ENCODE results near the gene PARVA. TPM values are rescaled to one million over a fixed set of nuclear protein-coding genes. Genes with fewer than 3 reads are reported as not detected.

The PARVA gene
- total and polyA plus RNA-seq, 2 of the 8 experiments (the other 6 are each of a cell fraction or from before 2014, with no cell fraction given), result 3.1 to 13.5 TPM

DNA sequence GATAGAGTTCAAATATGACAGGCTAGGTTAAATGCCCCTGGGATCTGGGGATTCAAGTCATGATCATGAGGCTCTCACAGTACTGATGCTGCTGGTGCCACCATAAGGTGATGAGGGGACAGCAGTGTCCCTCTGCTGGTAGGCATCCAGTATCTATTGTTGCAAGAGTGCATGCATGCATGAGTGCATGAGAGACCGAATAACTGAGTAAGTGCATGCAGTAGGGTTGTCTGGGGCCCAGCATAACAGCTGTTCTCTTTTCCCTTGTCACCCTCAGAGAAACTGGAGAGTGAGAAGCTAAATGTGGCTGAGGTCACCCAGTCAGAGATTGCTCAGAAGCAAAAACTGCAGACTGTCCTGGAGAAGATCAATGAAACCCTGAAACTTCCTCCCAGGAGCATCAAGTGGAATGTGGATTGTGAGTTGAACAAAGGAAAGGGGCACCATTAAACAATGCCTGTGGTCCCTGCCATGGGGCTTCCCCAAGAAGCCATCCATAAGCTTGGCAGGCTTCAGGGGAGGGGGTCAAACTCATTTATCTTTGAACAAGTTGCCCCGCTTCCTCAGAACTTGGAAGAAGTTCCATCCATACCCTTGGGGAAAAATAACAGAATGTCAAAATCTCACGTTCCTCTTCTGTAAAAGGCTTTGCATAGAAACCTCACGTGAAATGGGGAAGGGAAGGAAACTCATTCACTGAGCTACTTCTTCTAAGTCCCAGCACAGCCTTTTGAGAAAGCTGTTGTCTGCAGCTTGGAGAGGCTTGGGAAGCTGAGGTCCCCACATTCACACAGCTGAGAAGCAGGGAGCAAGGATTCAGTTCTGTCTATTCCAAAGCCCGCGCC is 119.0 kb downstream of the PARVA start:
- Histone ChIP-seq H2AK5ac (ENCODE audit: low read depth, low read length) (no peak overlapping the region), H3K9me3 (ENCODE audit: insufficient read depth in 2 of 2, low read depth in 1 of 2, low read length in 1 of 2) (no peaks in the 10 kb centered on the region), H4K5ac (ENCODE audit: insufficient read length, low read depth, low read length) (no peak overlapping the region), H2BK120ac (replicated peaks; ENCODE audit: low read depth, low read length) (no peak overlapping the region), H4K8ac (ENCODE audit: extremely low read depth, insufficient read depth, low read length) (no peak overlapping the region), H3K27ac (ENCODE audit: low read depth, low read length) (no peak overlapping the region), H3K4me3 (ENCODE audit: extremely low read depth in 1 of 4, insufficient read depth in 2 of 4, low read depth in 3 of 4, low read length in 4 of 4) (no peak overlapping the region), H3K23me2 (ENCODE audit: low read depth, low read length) (no peaks in the 10 kb centered on the region), H4K91ac (replicated peaks; ENCODE audit: insufficient read length, low read length) (no peak overlapping the region), H3K4me1 (replicated peaks in 1 of 4; ENCODE audit: control insufficient read depth in 3 of 4, insufficient read depth in 4 of 4, low read length in 3 of 4) (peaks cover 0 to 9% (median 0%) of the 10 kb centered on the region in 4 experiments; a peak in 1 of 7 replicates), H3K27me3 (replicated peaks in 1 of 4; ENCODE audit: control insufficient read depth in 3 of 4, extremely low read depth in 1 of 4, insufficient read depth in 3 of 4, low read length in 3 of 4) (peaks cover 0 to 6% (median 0%) of the 10 kb centered on the region in 4 experiments; a peak in 1 of 7 replicates), H4K20me1 (replicated peaks in 1 of 2; ENCODE audit: control insufficient read depth in 1 of 2, insufficient read depth in 2 of 2, low read length in 2 of 2) (no peaks in the 10 kb centered on the region), H3K56ac (replicated peaks; ENCODE audit: insufficient read length, low read depth, low read length) (no peak overlapping the region), H2BK12ac (ENCODE audit: low read depth, low read length) (no peak overlapping the region), H3K79me1 (ENCODE audit: low read depth, low read length) (no peaks in the 10 kb centered on the region), H3K18ac (ENCODE audit: extremely low read depth, low read length) (no peak overlapping the region), H3K4me2 (ENCODE audit: insufficient read depth in 1 of 2, low read depth in 2 of 2, low read length in 2 of 2) (no peak overlapping the region), H3K4ac (replicated peaks; ENCODE audit: insufficient read length, low read depth, low read length) (no peak overlapping the region), H3K36me3 (ENCODE audit: control insufficient read depth in 2 of 4, insufficient read depth in 4 of 4, low read length in 3 of 4) (no peaks in the 10 kb centered on the region), H2BK5ac (ENCODE audit: low read depth, low read length) (no peak overlapping the region), H2AFZ (ENCODE audit: low read length) (no peak overlapping the region), H3K23ac (ENCODE audit: insufficient read length) (no peak overlapping the region), H3K79me2 (ENCODE audit: control insufficient read depth in 1 of 2, insufficient read depth in 2 of 2, low read length in 2 of 2) (no peaks in the 10 kb centered on the region), H3K9ac (replicated peaks in 1 of 4; ENCODE audit: extremely low read depth in 1 of 4, low read depth in 3 of 4, low read length in 3 of 4) (no peak overlapping the region), H2BK15ac (ENCODE audit: low read length) (no peak overlapping the region), H2BK20ac (ENCODE audit: low read length) (0 out of 2 replicates have a peak overlapping the region, but pooled peaks have one; percentile 37), H3K14ac (ENCODE audit: insufficient read length) (no peak overlapping the region)
- peak in 1 of 2 experiments; percentile 33 for DNase-seq (ENCODE audit: low read depth in 1 of 2, low spot score in 2 of 2)
- POLR2A ChIA-PET (ENCODE audit: partially characterized antibody), result no interaction called here
- CTCF ChIA-PET (ENCODE audit: partially characterized antibody), result interaction anchor here (0.6 to 7.2 kb wide), 12 partner anchors 8 to 468 kb away, joined by 3 to 60 read pairs (median 4); no protein-coding TSS in a partner anchor
- FAIRE-seq, result no peak
- 88% methylated on average over 6 of the region's 6 CpGs; no CpG with 5 or more reads in 1 of the 2 experiments for WGBS, 2 experiments (ENCODE audit: extremely low coverage in 1 of 2, insufficient coverage in 1 of 2, insufficient read length in 1 of 2, insufficient replicate concordance in 2 of 2, low coverage in 1 of 2, low lambda C conversion rate in 2 of 2, missing lambda C conversion rate in 1 of 2)
- TF ChIP-seq CREB1 (IDR thresholded peaks at IDR 0.05), result no peak
- TF ChIP-seq RFX5 (IDR thresholded peaks at IDR 0.05; ENCODE audit: borderline replicate concordance, low read depth, low read length), result no peak
- TF ChIP-seq, protein P1, sequence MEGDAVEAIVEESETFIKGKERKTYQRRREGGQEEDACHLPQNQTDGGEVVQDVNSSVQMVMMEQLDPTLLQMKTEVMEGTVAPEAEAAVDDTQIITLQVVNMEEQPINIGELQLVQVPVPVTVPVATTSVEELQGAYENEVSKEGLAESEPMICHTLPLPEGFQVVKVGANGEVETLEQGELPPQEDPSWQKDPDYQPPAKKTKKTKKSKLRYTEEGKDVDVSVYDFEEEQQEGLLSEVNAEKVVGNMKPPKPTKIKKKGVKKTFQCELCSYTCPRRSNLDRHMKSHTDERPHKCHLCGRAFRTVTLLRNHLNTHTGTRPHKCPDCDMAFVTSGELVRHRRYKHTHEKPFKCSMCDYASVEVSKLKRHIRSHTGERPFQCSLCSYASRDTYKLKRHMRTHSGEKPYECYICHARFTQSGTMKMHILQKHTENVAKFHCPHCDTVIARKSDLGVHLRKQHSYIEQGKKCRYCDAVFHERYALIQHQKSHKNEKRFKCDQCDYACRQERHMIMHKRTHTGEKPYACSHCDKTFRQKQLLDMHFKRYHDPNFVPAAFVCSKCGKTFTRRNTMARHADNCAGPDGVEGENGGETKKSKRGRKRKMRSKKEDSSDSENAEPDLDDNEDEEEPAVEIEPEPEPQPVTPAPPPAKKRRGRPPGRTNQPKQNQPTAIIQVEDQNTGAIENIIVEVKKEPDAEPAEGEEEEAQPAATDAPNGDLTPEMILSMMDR (IDR thresholded peaks at IDR 0.05; ENCODE audit: control extremely low read depth in 1 of 3, insufficient read depth in 1 of 3, low read depth in 1 of 3, low read length in 3 of 3), result peak in 2 of 3 experiments; percentile 28 to 35; a peak in 3 of 4 replicates
- TF ChIP-seq CTBP2 (IDR thresholded peaks at IDR 0.05; ENCODE audit: borderline replicate concordance, insufficient read depth, insufficient read length, low read length), result no peak
- no peak for TF ChIP-seq SIN3A (conservative IDR thresholded peaks at IDR 0.05 in 1 of 2, IDR thresholded peaks at IDR 0.05 in 1 of 2; ENCODE audit: low read depth in 1 of 2, low read length in 2 of 2)
- peak; percentile 75 for TF ChIP-seq TEAD4 (IDR thresholded peaks at IDR 0.05; ENCODE audit: low read depth, low read length)
- peak; percentile 1 to 33; a peak in 1 of 4 replicates for TF ChIP-seq RAD21 (IDR thresholded peaks at IDR 0.05 in 1 of 2, conservative IDR thresholded peaks at IDR 0.05 in 1 of 2; ENCODE audit: low read depth in 2 of 2, low read length in 2 of 2)
- TF ChIP-seq EZH2 (IDR thresholded peaks at IDR 0.05; ENCODE audit: low read depth, low read length, severe bottlenecking), result no peak

Data from H1 (cell line).